ENCODE measurements around the gene QRSL1. TPM values are rescaled to one million over a fixed set of nuclear protein-coding genes. Genes with fewer than 3 reads are reported as not detected.

Gene QRSL1
- total RNA-seq, 1 experiment from 2014 or later = 19.0 TPM

GRCh38 chr6:106639812-106640211 is 10.4 kb downstream of the QRSL1 start:
- H3K27me3 Mint-ChIP-seq (ENCODE audit: insufficient read depth, unreplicated experiment) = no peaks in the 10 kb centered on the region

GRCh38 chr6:106642476-106642875 is 13.1 kb downstream of the QRSL1 start:
- ChIA-PET POLR2A (no interaction called here), CTCF (interaction anchor here (0.8 kb wide), 1 partner anchor 33 kb away, joined by 3 read pairs; no protein-coding TSS in a partner anchor)
- H3K4me1 Mint-ChIP-seq (ENCODE audit: low read depth, unreplicated experiment) = peaks cover 7% of the 10 kb centered on the region
- H3K36me3 Mint-ChIP-seq (ENCODE audit: insufficient read depth, unreplicated experiment) = peaks cover 45% of the 10 kb centered on the region
- H3K4me3 ChIP-seq (ENCODE audit: low read depth, low read length) = no peak overlapping the region
- H3K27ac Mint-ChIP-seq (ENCODE audit: unreplicated experiment) = no peak overlapping the region
- H3K27me3 Mint-ChIP-seq (ENCODE audit: insufficient read depth, unreplicated experiment) = no peaks in the 10 kb centered on the region
- no peak for DNase-seq
- no peaks in the 10 kb centered on the region for H3K4me1 ChIP-seq
- no peaks in the 10 kb centered on the region for H3K9me3 ChIP-seq
- H3K9me3 Mint-ChIP-seq (ENCODE audit: unreplicated experiment) = no peaks in the 10 kb centered on the region
- no peak for TF ChIP-seq CTCF (IDR thresholded peaks at IDR 0.05; ENCODE audit: insufficient read depth in 1 of 2, low read depth in 1 of 2, low read length in 1 of 2, severe bottlenecking in 1 of 2, unreplicated experiment in 1 of 2)
- H3K27me3 ChIP-seq (replicated peaks; ENCODE audit: control insufficient read depth, insufficient read depth, low read length) = no peaks in the 10 kb centered on the region
- H3K36me3 ChIP-seq (ENCODE audit: control insufficient read depth, insufficient read depth, low read length) = no peaks in the 10 kb centered on the region; the same call in 1 of the 2 replicates
- no TSS peak for BruUV-seq (replicated peaks)
- intact Hi-C loops (cut with micrococcal nuclease; ENCODE audit: unreplicated experiment) = no loop called here
- H3K4me3 Mint-ChIP-seq (ENCODE audit: unreplicated experiment) = no peak overlapping the region

More at GRCh38 chr6:106639812-106640211, 10.4 kb downstream of the QRSL1 start:
- Mint-ChIP-seq H3K9me3 (ENCODE audit: unreplicated experiment) (no peaks in the 10 kb centered on the region), H3K36me3 (ENCODE audit: insufficient read depth, unreplicated experiment) (peaks cover 26% of the 10 kb centered on the region), H3K27ac (ENCODE audit: unreplicated experiment) (no peak overlapping the region), H3K4me1 (ENCODE audit: low read depth, unreplicated experiment) (peaks cover 7% of the 10 kb centered on the region), H3K4me3 (ENCODE audit: unreplicated experiment) (no peak overlapping the region)
- H3K27me3 ChIP-seq (replicated peaks; ENCODE audit: control insufficient read depth, insufficient read depth, low read length) = no peaks in the 10 kb centered on the region
- no peak for DNase-seq
- no peaks in the 10 kb centered on the region for H3K4me1 ChIP-seq
- no peak overlapping the region for H3K4me3 ChIP-seq (ENCODE audit: low read depth, low read length)
- CTCF ChIA-PET = no interaction called here
- intact Hi-C loops (cut with micrococcal nuclease; ENCODE audit: unreplicated experiment) = no loop called here
- no peaks in the 10 kb centered on the region for H3K9me3 ChIP-seq
- H3K36me3 ChIP-seq (ENCODE audit: control insufficient read depth, insufficient read depth, low read length) = no peaks in the 10 kb centered on the region; the same call in 1 of the 2 replicates
- POLR2A ChIA-PET = no interaction called here
- no peak for TF ChIP-seq CTCF (IDR thresholded peaks at IDR 0.05; ENCODE audit: insufficient read depth in 1 of 2, low read depth in 1 of 2, low read length in 1 of 2, severe bottlenecking in 1 of 2, unreplicated experiment in 1 of 2)
- BruUV-seq (replicated peaks) = no TSS peak

- no peaks in the 10 kb centered on the region for H3K9me3 Mint-ChIP-seq (ENCODE audit: unreplicated experiment)
- no peak for DNase-seq
- intact Hi-C loops (cut with micrococcal nuclease; ENCODE audit: unreplicated experiment) = no loop called here
- no peaks in the 10 kb centered on the region for H3K27me3 Mint-ChIP-seq (ENCODE audit: insufficient read depth, unreplicated experiment)
- peaks cover 7% of the 10 kb centered on the region for H3K4me1 Mint-ChIP-seq (ENCODE audit: low read depth, unreplicated experiment)
- Histone ChIP-seq H3K9me3 (no peaks in the 10 kb centered on the region), H3K27me3 (replicated peaks; ENCODE audit: control insufficient read depth, insufficient read depth, low read length) (no peaks in the 10 kb centered on the region), H3K4me1 (no peaks in the 10 kb centered on the region), H3K36me3 (ENCODE audit: control insufficient read depth, insufficient read depth, low read length) (no peaks in the 10 kb centered on the region), H3K4me3 (ENCODE audit: low read depth, low read length) (no peak overlapping the region)
- no peak overlapping the region for H3K4me3 Mint-ChIP-seq (ENCODE audit: unreplicated experiment)
- H3K27ac Mint-ChIP-seq (ENCODE audit: unreplicated experiment) = no peak overlapping the region
- no peak for TF ChIP-seq CTCF (IDR thresholded peaks at IDR 0.05; ENCODE audit: insufficient read depth in 1 of 2, low read depth in 1 of 2, low read length in 1 of 2, severe bottlenecking in 1 of 2, unreplicated experiment in 1 of 2)
- POLR2A ChIA-PET = no interaction called here
- no TSS peak for BruUV-seq (replicated peaks)
- CTCF ChIA-PET = no interaction called here
- peaks cover 51% of the 10 kb centered on the region for H3K36me3 Mint-ChIP-seq (ENCODE audit: insufficient read depth, unreplicated experiment)
Observed at GRCh38 chr6:106643061-106643460, 13.7 kb downstream of the QRSL1 start.
